ENCODE measurements around the gene OLFML2A. TPM values are rescaled to one million over a fixed set of nuclear protein-coding genes. Genes with fewer than 3 reads are reported as not detected.

OLFML2A gene
- total and polyA plus RNA-seq, 2 donors (not counting 1 experiment from before 2014, with no cell fraction given), result 0.76 to 0.88 TPM

DNA sequence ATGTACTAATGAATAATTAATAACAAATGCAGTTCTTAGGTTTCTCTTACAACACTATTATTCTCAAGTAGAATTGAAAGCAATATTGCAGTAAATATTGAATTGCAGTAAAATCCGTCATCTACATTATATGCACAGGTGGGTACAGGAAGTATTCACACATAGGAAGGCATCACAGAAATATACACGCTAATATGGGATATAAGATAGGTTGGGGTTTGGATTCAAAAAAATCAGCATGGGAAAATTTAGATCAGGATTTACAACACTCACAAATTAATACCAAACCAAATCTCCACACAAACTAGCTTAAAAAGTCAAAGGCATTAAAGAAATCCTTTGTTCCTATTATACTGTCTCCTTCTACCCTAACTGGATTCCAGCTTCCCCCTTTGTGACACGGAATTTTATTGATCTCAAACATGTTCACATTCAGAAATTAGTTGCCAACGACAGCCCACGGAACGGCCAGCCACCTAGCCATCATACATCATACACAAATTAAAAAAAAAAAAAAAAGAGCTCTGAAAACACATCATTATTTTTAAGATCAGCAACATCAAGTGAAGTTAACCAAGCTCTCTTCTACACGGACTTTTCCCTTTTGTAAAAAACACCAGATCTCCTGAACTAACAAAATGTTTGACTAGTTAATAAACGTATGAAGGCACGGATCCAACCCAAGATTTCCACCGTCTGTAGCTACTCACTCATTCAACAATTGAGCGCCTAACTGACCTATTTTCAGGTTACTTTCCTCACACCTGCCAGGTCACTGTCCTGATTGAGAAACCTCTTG lies 8.0 kb upstream of the OLFML2A start:
- TF ChIP-seq EZH2 (IDR thresholded peaks at IDR 0.05; ENCODE audit: borderline replicate concordance, insufficient read depth, low read depth, low read length, poor library complexity, severe bottlenecking), result peak; percentile 50
- TF ChIP-seq CTCF (IDR thresholded peaks at IDR 0.05), result no peak
- Histone ChIP-seq H3K9ac (ENCODE audit: low read length) (no peak overlapping the region), H3K27me3 (replicated peaks in 1 of 4; ENCODE audit: control extremely low read depth in 1 of 4, control insufficient read depth in 3 of 4, insufficient read depth in 4 of 4, low read length in 3 of 4) (peaks cover 0 to 40% (median 34%) of the 10 kb centered on the region in 4 experiments), H3K9me3 (ENCODE audit: control extremely low read depth in 1 of 3, control insufficient read depth in 2 of 3, insufficient read depth in 1 of 3, low read length in 2 of 3) (no peaks in the 10 kb centered on the region), H3K4me3 (ENCODE audit: control extremely low read depth in 1 of 5, extremely low read depth in 1 of 5, insufficient read depth in 1 of 5, low read depth in 2 of 5, low read length in 4 of 5) (peak overlapping the region in 3 of 5 experiments; percentile 35 to 84 (median 71)), H4K20me1 (ENCODE audit: control insufficient read depth, insufficient read depth, low read length, poor library complexity, severe bottlenecking) (no peaks in the 10 kb centered on the region), H3K4me2 (replicated peaks; ENCODE audit: low read depth, low read length, poor library complexity, severe bottlenecking) (peak overlapping the region; percentile 98), H3K4me1 (ENCODE audit: control insufficient read depth in 2 of 2, insufficient read depth in 2 of 2, low read length in 2 of 2) (peaks cover 27 to 30% of the 10 kb centered on the region in 2 donors), H3K79me2 (ENCODE audit: control insufficient read depth, insufficient read depth, low read length) (no peaks in the 10 kb centered on the region), H2AFZ (ENCODE audit: insufficient read depth, low read depth, low read length, poor library complexity, severe bottlenecking) (peak overlapping the region; percentile 83), H3K27ac (ENCODE audit: low read length in 2 of 2) (no peak overlapping the region), H3K36me3 (replicated peaks in 1 of 2; ENCODE audit: control extremely low read depth in 1 of 2, control insufficient read depth in 1 of 2, extremely low read depth in 1 of 2, insufficient read depth in 2 of 2, low read length in 1 of 2) (no peaks in the 10 kb centered on the region)
- peaks cover 48% of the 10 kb centered on the region for H3K27me3 Mint-ChIP-seq
- ChIA-PET POLR2A (interaction anchor here (0.6 to 1.2 kb wide), 7 partner anchors 11 to 671 kb away, joined by 3 to 4 read pairs (median 3); partner anchors contain the start of genes ARPC5L and HSPA5), CTCF (interaction anchor here (0.9 to 12.0 kb wide), 6 partner anchors 8 to 111 kb away, joined by 3 to 345 read pairs (median 4); partner anchors contain the start of genes OLFML2A and WDR38)
- ATAC-seq (ENCODE audit: low read depth) (no peak), DNase-seq (peak; percentile 58)
- H3K4me3 Mint-ChIP-seq, result peak overlapping the region; percentile 86
- intact Hi-C loops (cut with micrococcal nuclease), result loop anchor here (2.0 kb wide), 1 partner anchor 152 kb away; no protein-coding TSS in a partner anchor
- H3K27ac Mint-ChIP-seq, result no peak overlapping the region
- peaks cover 37% of the 10 kb centered on the region for H3K4me1 Mint-ChIP-seq
- WGBS (ENCODE audit: insufficient coverage), result 28% methylated on average over 9 of the region's 11 CpGs
- H3K9me3 Mint-ChIP-seq (ENCODE audit: insufficient read depth), result no peaks in the 10 kb centered on the region

Measured in B cell (primary cell).